H1 (cell line): ENCODE measurements around the gene DKKL1. TPM values are rescaled to one million over a fixed set of nuclear protein-coding genes. Genes with fewer than 3 reads are reported as not detected.

Experiments used
- CTCF ChIA-PET: fragments of 300-600 bp; sonication (Branson Sonifier 250); formaldehyde crosslinking; loops from one replicate; lab custom pipeline; 2021; ENCODE audit not compliant: partially characterized antibody; lab: Charles Lee
- POLR2A ChIA-PET: fragments of 300-600 bp; sonication (Branson Sonifier 250); formaldehyde crosslinking; loops from one replicate; lab custom pipeline; 2021; ENCODE audit warnings: inconsistent platforms; ENCODE audit not compliant: partially characterized antibody; lab: Charles Lee
- DNase-seq, 2 experiments: peaks; one replicate each; pipeline versions ENCODE4 v3.0.0 to v3.0.0-alpha.2; 2010 to 2022; ENCODE audit warnings: low spot score in 2 of 2, low read depth in 1 of 2, mixed read lengths in 1 of 2
- FAIRE-seq: peaks from 2 replicates; lab custom pipeline; 2011; peaks lifted over from hg19 to GRCh38; lab: Jason Lieb, UNC
- H2AFZ ChIP-seq: 2 replicates; pipeline ENCODE4 v1.8.1; 2012; ENCODE audit warnings: low read length, inconsistent platforms
- H2AK5ac ChIP-seq: 2 replicates; pipeline ENCODE4 v1.6.1; 2013; ENCODE audit warnings: low read depth, low read length
- H2BK120ac ChIP-seq: replicated peaks from 2 replicates; pipeline ENCODE3; 2013; ENCODE audit warnings: low read depth, low read length, inconsistent platforms
- H2BK12ac ChIP-seq: 2 replicates; pipeline ENCODE4 v1.6.1; 2013; ENCODE audit warnings: low read depth, low read length
- H2BK15ac ChIP-seq: 2 replicates; pipeline ENCODE4 v1.6.1; 2013; ENCODE audit warnings: low read length
- H2BK20ac ChIP-seq: 2 replicates; pipeline ENCODE4 v1.6.1; 2013; ENCODE audit warnings: low read length
- H2BK5ac ChIP-seq: 2 replicates; pipeline ENCODE4 v1.6.1; 2013; ENCODE audit warnings: low read depth, low read length
- H3K14ac ChIP-seq: 2 replicates; pipeline ENCODE4 v1.6.1; 2013; ENCODE audit warnings: inconsistent platforms; ENCODE audit not compliant: insufficient read length
- H3K18ac ChIP-seq: 2 replicates; pipeline ENCODE4 v1.6.1; 2013; ENCODE audit warnings: low read length; ENCODE audit errors: extremely low read depth
- H3K23ac ChIP-seq: 2 replicates; pipeline ENCODE4 v1.6.1; 2013; ENCODE audit warnings: inconsistent platforms; ENCODE audit not compliant: insufficient read length
- H3K23me2 ChIP-seq: 2 replicates; pipeline ENCODE4 v1.6.1; 2013; ENCODE audit warnings: low read depth, low read length
- H3K27ac ChIP-seq: 2 replicates; pipeline ENCODE4 v1.6.1; 2011; ENCODE audit warnings: low read depth, low read length, inconsistent platforms
- H3K27me3 ChIP-seq, 4 experiments: replicated peaks in 1 of 4; 1 replicate in 1 of 4; 2 replicates in 3 of 4; pipeline versions ENCODE4 v1.6.1 to v1.8.1; 2011 to 2013; ENCODE audit warnings: low read length in 3 of 4, mild to moderate bottlenecking in 3 of 4, inconsistent platforms in 2 of 4, mixed read lengths in 2 of 4, moderate library complexity in 1 of 4; ENCODE audit not compliant: control insufficient read depth in 3 of 4, insufficient read depth in 3 of 4; ENCODE audit errors: extremely low read depth in 1 of 4
- H3K36me3 ChIP-seq, 4 experiments: 2 replicates each; pipeline versions ENCODE4 v1.6.1 to v1.8.1; 2011 to 2013; ENCODE audit warnings: mild to moderate bottlenecking in 4 of 4, low read length in 3 of 4, moderate library complexity in 2 of 4, control low read depth in 1 of 4, inconsistent platforms in 1 of 4; ENCODE audit not compliant: insufficient read depth in 4 of 4, control insufficient read depth in 2 of 4
- H3K4ac ChIP-seq: replicated peaks from 2 replicates; pipeline ENCODE3; 2013; ENCODE audit warnings: low read length, low read depth, mixed read lengths, inconsistent platforms; ENCODE audit not compliant: insufficient read length
- H3K4me1 ChIP-seq, 4 experiments: replicated peaks in 1 of 4; 1 replicate in 1 of 4; 2 replicates in 3 of 4; pipeline versions ENCODE4 v1.6.1 to v1.8.1; 2011 to 2013; ENCODE audit warnings: low read length in 3 of 4, inconsistent platforms in 2 of 4, mixed read lengths in 1 of 4; ENCODE audit not compliant: insufficient read depth in 4 of 4, control insufficient read depth in 3 of 4
- H3K4me2 ChIP-seq, 2 experiments: 2 replicates each; pipeline versions ENCODE4 v1.6.1 to v1.8.1; 2011 to 2013; ENCODE audit warnings: low read depth in 2 of 2, low read length in 2 of 2, control low read depth in 1 of 2, inconsistent platforms in 1 of 2, mild to moderate bottlenecking in 1 of 2; ENCODE audit not compliant: insufficient read depth in 1 of 2
- H3K4me3 ChIP-seq, 4 experiments: fragments of 200-600, 300-600 bp in 1 of 4; sonication (generic), shearing (Covaris generic), sonication (Bioruptor Twin) in 1 of 4; 2 replicates each; pipeline versions ENCODE4 v1.5.1 to v1.8.1; 2011 to 2016; ENCODE audit warnings: low read length in 4 of 4, low read depth in 3 of 4, control low read depth in 2 of 4, inconsistent platforms in 2 of 4, mild to moderate bottlenecking in 2 of 4, mixed read lengths in 1 of 4, moderate library complexity in 1 of 4; ENCODE audit not compliant: insufficient read depth in 2 of 4; ENCODE audit errors: extremely low read depth in 1 of 4
- H3K56ac ChIP-seq: replicated peaks from 2 replicates; pipeline ENCODE3; 2013; ENCODE audit warnings: low read depth, mild to moderate bottlenecking, mixed read lengths, low read length, inconsistent platforms; ENCODE audit not compliant: insufficient read length
- H3K79me1 ChIP-seq: 2 replicates; pipeline ENCODE4 v1.6.1; 2013; ENCODE audit warnings: low read depth, low read length, control low read depth
- H3K79me2 ChIP-seq, 2 experiments: 2 replicates each; pipeline versions ENCODE4 v1.6.1 to v1.8.1; 2012 to 2013; ENCODE audit warnings: low read length in 2 of 2, mild to moderate bottlenecking in 2 of 2, inconsistent platforms in 1 of 2; ENCODE audit not compliant: insufficient read depth in 2 of 2, control insufficient read depth in 1 of 2
- H3K9ac ChIP-seq, 4 experiments: replicated peaks in 1 of 4; 1 replicate in 1 of 4; 2 replicates in 3 of 4; pipeline versions ENCODE4 v1.6.1 to v1.8.1; 2011 to 2013; ENCODE audit warnings: low read depth in 3 of 4, low read length in 3 of 4, control low read depth in 2 of 4, mild to moderate bottlenecking in 2 of 4, moderate library complexity in 2 of 4, inconsistent platforms in 1 of 4; ENCODE audit errors: extremely low read depth in 1 of 4
- H3K9me3 ChIP-seq, 2 experiments: 2 replicates each; pipeline versions ENCODE4 v1.6.1 to v1.8.1; 2012 to 2013; ENCODE audit warnings: mild to moderate bottlenecking in 2 of 2, moderate library complexity in 2 of 2, control low read depth in 1 of 2, inconsistent platforms in 1 of 2, low read depth in 1 of 2, low read length in 1 of 2, mixed read lengths in 1 of 2; ENCODE audit not compliant: insufficient read depth in 2 of 2
- H4K20me1 ChIP-seq, 2 experiments: replicated peaks in 1 of 2; 2 replicates each; pipeline versions ENCODE3 to v1.8.1; 2011 to 2013; ENCODE audit warnings: inconsistent platforms in 2 of 2, low read length in 2 of 2, mild to moderate bottlenecking in 1 of 2; ENCODE audit not compliant: insufficient read depth in 2 of 2, control insufficient read depth in 1 of 2
- H4K5ac ChIP-seq: 2 replicates; pipeline ENCODE4 v1.6.1; 2013; ENCODE audit warnings: low read length, low read depth, mixed read lengths, inconsistent platforms; ENCODE audit not compliant: insufficient read length
- H4K8ac ChIP-seq: 2 replicates; pipeline ENCODE4 v1.8.0; 2013; ENCODE audit warnings: mild to moderate bottlenecking, moderate library complexity, low read length, inconsistent platforms; ENCODE audit not compliant: insufficient read depth; ENCODE audit errors: extremely low read depth
- H4K91ac ChIP-seq: replicated peaks from 2 replicates; pipeline ENCODE3; 2013; ENCODE audit warnings: low read length, mixed read lengths, inconsistent platforms; ENCODE audit not compliant: insufficient read length
- POU5F1 ChIP-seq: IDR thresholded peaks from 2 replicates; pipeline ENCODE4 v1.6.1; 2011; ENCODE audit warnings: low read depth, mild to moderate bottlenecking, low read length, moderate library complexity
- SIN3A ChIP-seq, 2 experiments: IDR thresholded peaks in 1 of 2; conservative IDR thresholded peaks in 1 of 2; 2 replicates each; pipeline ENCODE4 v1.6.1; 2011 to 2012; ENCODE audit warnings: low read length in 2 of 2, improper control_type of control experiment in 1 of 2, low read depth in 1 of 2, mild to moderate bottlenecking in 1 of 2
- WGBS, 2 experiments: shearing (Covaris generic) in 1 of 2; methylation state at CpG; one replicate each; pipeline versions ENCODE4 v1.1.6 to v1.1.7; 2013 to 2015; ENCODE audit warnings: low lambda C conversion rate in 2 of 2, mixed read lengths in 2 of 2, inconsistent platforms in 1 of 2, low coverage in 1 of 2, missing lambda C conversion rate in 1 of 2; ENCODE audit not compliant: insufficient replicate concordance in 2 of 2, insufficient coverage in 1 of 2, insufficient read length in 1 of 2; ENCODE audit errors: extremely low coverage in 1 of 2, missing lambda C conversion rate in 1 of 2; 5-methylcytosine and 5-hydroxymethylcytosine counted together
- polyA plus RNA-seq, 7 experiments: library from polyadenylated mRNA; depleted of rRNA in 3 of 7; stranded (reverse) in 5 of 7; unstranded in 2 of 7; fragments of >200 nt in 5 of 7; fragments of 200-250 nt in 2 of 7; gene quantifications; 1 replicate in 5 of 7; 2 replicates in 1 of 7; 4 replicates in 1 of 7; pipeline versions ENCODE4 v1.2.1 to v1.2.3, GENCODE V29; 2011 to 2013; ENCODE audit warnings: missing spikeins in 2 of 7, mixed read lengths in 2 of 7
- total RNA-seq: library from RNA; stranded (reverse); fragmentation: NEBNext Ultra II Directional; extraction: Animal tissue kit (Norgen Biotek cat#: 25700); gene quantifications from 2 replicates; pipeline ENCODE4 v1.2.1, GENCODE V29; 2021
- TF ChIP-seq, protein P1 (sequence below): IDR thresholded peaks from 2 replicates; pipeline ENCODE4 v1.6.1; 2012; ENCODE audit warnings: inconsistent platforms

Gene DKKL1
- total and polyA plus RNA-seq, 2 of the 8 experiments (the other 6 are each of a cell fraction or from before 2014, with no cell fraction given), result 2.6 to 6.8 TPM

DNA sequence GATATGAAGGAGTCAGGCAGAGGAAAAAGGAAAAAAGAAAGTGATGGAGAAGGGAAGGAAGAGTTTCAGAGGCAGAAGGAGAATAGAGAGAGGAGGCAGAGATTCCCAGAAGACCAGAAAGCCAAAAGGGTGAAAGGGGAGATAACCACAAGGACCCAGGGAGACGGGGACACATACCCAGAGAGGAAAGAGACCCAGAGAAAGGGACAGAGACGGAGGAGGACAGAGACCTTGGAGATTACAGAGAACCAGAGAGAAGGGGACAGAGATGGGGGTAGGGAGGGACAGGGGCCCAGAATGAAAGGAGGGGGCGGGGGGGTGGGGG lies 58.2 kb downstream of the DKKL1 start:
- Histone ChIP-seq H3K4ac (no peak overlapping the region), H3K23me2 (peaks cover 11% of the 10 kb centered on the region; the same call in 1 of the 2 replicates), H3K23ac (no peak overlapping the region), H3K4me1 (peaks cover 7 to 29% (median 18%) of the 10 kb centered on the region in 4 experiments), H3K4me3 (no peak overlapping the region), H4K8ac (no peak overlapping the region), H3K9ac (no peak overlapping the region), H3K27ac (no peak overlapping the region), H4K20me1 (no peaks in the 10 kb centered on the region), H3K79me2 (no peaks in the 10 kb centered on the region), H4K5ac (no peak overlapping the region), H3K79me1 (no peaks in the 10 kb centered on the region), H3K14ac (no peak overlapping the region), H2BK20ac (no peak overlapping the region), H2BK5ac (no peak overlapping the region), H3K18ac (no peak overlapping the region; the same call in 1 of the 2 replicates), H3K27me3 (peaks cover 23 to 56% (median 51%) of the 10 kb centered on the region in 4 experiments), H3K4me2 (peak overlapping the region in 1 of 2 experiments; percentile 88; a peak in 1 of 4 replicates), H3K36me3 (no peaks in the 10 kb centered on the region), H2AFZ (no peak overlapping the region), H3K9me3 (no peaks in the 10 kb centered on the region), H4K91ac (no peak overlapping the region), H2BK12ac (no peak overlapping the region), H2BK120ac (no peak overlapping the region), H2BK15ac (no peak overlapping the region), H3K56ac (no peak overlapping the region), H2AK5ac (no peak overlapping the region)
- FAIRE-seq (no peak), DNase-seq (no peak)
- TF ChIP-seq POU5F1, result no peak
- TF ChIP-seq SIN3A (conservative IDR thresholded peaks at IDR 0.05 in 1 of 2, IDR thresholded peaks at IDR 0.05 in 1 of 2; ENCODE audit: low read depth in 1 of 2, low read length in 2 of 2), result no peak
- TF ChIP-seq, protein P1, sequence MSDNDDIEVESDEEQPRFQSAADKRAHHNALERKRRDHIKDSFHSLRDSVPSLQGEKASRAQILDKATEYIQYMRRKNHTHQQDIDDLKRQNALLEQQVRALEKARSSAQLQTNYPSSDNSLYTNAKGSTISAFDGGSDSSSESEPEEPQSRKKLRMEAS, result no peak
- 65% methylated on average over 2 of the region's 3 CpGs; no CpG with 5 or more reads in 1 of the 2 experiments for WGBS, 2 experiments
- ChIA-PET CTCF (interaction anchor here (0.5 to 14.7 kb wide), 12 partner anchors 8 to 115 kb away, joined by 3 to 291 read pairs (median 6); partner anchors contain the start of gene PIH1D1), POLR2A (interaction anchor here (0.9 to 1.4 kb wide), 4 partner anchors 10 to 30 kb away, joined by 3 to 5 read pairs (median 4); partner anchors contain the start of gene PIH1D1)
